HEK293 (cell line): ENCODE measurements around the gene TP53BP2.

Source experiments
- GFI1B ChIP-seq: fragments of 450-650 bp; formaldehyde crosslinking; IDR thresholded peaks from 2 replicates; pipeline ENCODE4 v1.5.1; 2016; ENCODE audit warnings: missing biosample characterization, missing genetic modification characterization
- KLF16 ChIP-seq: fragments of 450-650 bp; formaldehyde crosslinking; IDR thresholded peaks from 2 replicates; pipeline ENCODE4 v1.5.1; 2017; ENCODE audit warnings: missing biosample characterization, missing genetic modification characterization
- KLF7 ChIP-seq: fragments of 450-650 bp; formaldehyde crosslinking; IDR thresholded peaks from 2 replicates; pipeline ENCODE4 v1.5.1; 2016; ENCODE audit warnings: missing biosample characterization, missing genetic modification characterization, borderline replicate concordance
- PRDM1 ChIP-seq: fragments of 450-650 bp; formaldehyde crosslinking; IDR thresholded peaks from 2 replicates; pipeline ENCODE4; 2016; ENCODE audit warnings: missing biosample characterization, missing genetic modification characterization
- RBAK ChIP-seq: fragments of 450-650 bp; formaldehyde crosslinking; IDR thresholded peaks from 2 replicates; pipeline ENCODE4 v1.5.1; 2016; ENCODE audit warnings: missing biosample characterization, missing genetic modification characterization
- REPIN1 ChIP-seq: fragments of 450-650 bp; formaldehyde crosslinking; IDR thresholded peaks from 2 replicates; pipeline ENCODE4 v1.5.1; 2017; ENCODE audit warnings: missing biosample characterization, missing genetic modification characterization, low read depth
- SCRT2 ChIP-seq: fragments of 450-650 bp; formaldehyde crosslinking; IDR thresholded peaks from 2 replicates; pipeline ENCODE4 v1.5.1; 2016; ENCODE audit warnings: missing biosample characterization, missing genetic modification characterization
- TRIM28 ChIP-seq: IDR thresholded peaks from 2 replicates; pipeline ENCODE4 v1.6.1; 2011; ENCODE audit warnings: low read length, control low read depth, borderline replicate concordance
- ZNF112 ChIP-seq: fragments of 450-650 bp; formaldehyde crosslinking; IDR thresholded peaks from 2 replicates; pipeline ENCODE4 v1.5.0; 2017; ENCODE audit warnings: missing biosample characterization, missing genetic modification characterization
- ZNF140 ChIP-seq: fragments of 450-650 bp; formaldehyde crosslinking; IDR thresholded peaks from 2 replicates; pipeline ENCODE4 v1.5.1; 2016; ENCODE audit warnings: missing biosample characterization, missing genetic modification characterization
- ZNF221 ChIP-seq: fragments of 450-650 bp; formaldehyde crosslinking; IDR thresholded peaks from 2 replicates; pipeline ENCODE4 v1.5.1; 2017; ENCODE audit warnings: missing biosample characterization, missing genetic modification characterization, borderline replicate concordance
- ZNF354C ChIP-seq: fragments of 450-650 bp; formaldehyde crosslinking; IDR thresholded peaks from 2 replicates; pipeline ENCODE4 v1.5.1; 2016; ENCODE audit warnings: missing biosample characterization, missing genetic modification characterization, low read depth, borderline replicate concordance
- ZNF394 ChIP-seq: fragments of 450-650 bp; formaldehyde crosslinking; IDR thresholded peaks from 2 replicates; pipeline ENCODE4 v1.5.1; 2016; ENCODE audit warnings: missing biosample characterization, missing genetic modification characterization, mild to moderate bottlenecking, moderate library complexity, borderline replicate concordance
- ZNF416 ChIP-seq: fragments of 450-650 bp; formaldehyde crosslinking; IDR thresholded peaks from 2 replicates; pipeline ENCODE4 v1.5.1; 2016; ENCODE audit warnings: missing biosample characterization, missing genetic modification characterization
- ZNF473 ChIP-seq: fragments of 450-650 bp; formaldehyde crosslinking; IDR thresholded peaks from 2 replicates; pipeline ENCODE4 v1.5.1; 2017; ENCODE audit warnings: missing biosample characterization, missing genetic modification characterization
- ZNF558 ChIP-seq: fragments of 450-650 bp; formaldehyde crosslinking; IDR thresholded peaks from 2 replicates; pipeline ENCODE4 v1.5.1; 2016; ENCODE audit warnings: missing biosample characterization, missing genetic modification characterization
- ZNF623 ChIP-seq: fragments of 450-650 bp; formaldehyde crosslinking; IDR thresholded peaks from 2 replicates; pipeline ENCODE4 v1.5.1; 2016; ENCODE audit warnings: missing biosample characterization, missing genetic modification characterization
- ZNF626 ChIP-seq: fragments of 450-650 bp; sonication (Bioruptor Pico); formaldehyde crosslinking; IDR thresholded peaks from 2 replicates; pipeline ENCODE4 v1.5.1; 2018; ENCODE audit warnings: missing biosample characterization, missing genetic modification characterization, inconsistent platforms
- ZNF76 ChIP-seq: fragments of 450-650 bp; formaldehyde crosslinking; IDR thresholded peaks from 2 replicates; pipeline ENCODE4; 2016; ENCODE audit warnings: low read depth, missing biosample characterization, missing genetic modification characterization, borderline replicate concordance
- ZNF785 ChIP-seq: fragments of 450-650 bp; formaldehyde crosslinking; IDR thresholded peaks from 2 replicates; pipeline ENCODE4 v1.5.1; 2016; ENCODE audit warnings: missing biosample characterization, missing genetic modification characterization
- ZNF843 ChIP-seq: fragments of 450-650 bp; formaldehyde crosslinking; IDR thresholded peaks from 2 replicates; pipeline ENCODE4 v1.5.1; 2016; ENCODE audit warnings: missing biosample characterization, missing genetic modification characterization
- TF ChIP-seq, protein P1 (sequence below): fragments of 450-650 bp; formaldehyde crosslinking; IDR thresholded peaks from 2 replicates; pipeline ENCODE4 v1.5.1; 2016; ENCODE audit warnings: missing biosample characterization, missing genetic modification characterization
- TF ChIP-seq, protein P2 (sequence below): fragments of 450-650 bp; IDR thresholded peaks from 2 replicates; pipeline ENCODE4 v1.5.1; 2018; ENCODE audit warnings: missing biosample characterization, mild to moderate bottlenecking, missing genetic modification characterization
- TF ChIP-seq, protein P3 (sequence below): fragments of 450-650 bp; formaldehyde crosslinking; IDR thresholded peaks from 2 replicates; pipeline ENCODE4 v1.5.1; 2016; ENCODE audit warnings: missing biosample characterization, missing genetic modification characterization
- TF ChIP-seq, protein P4 (sequence below): fragments of 450-650 bp; formaldehyde crosslinking; IDR thresholded peaks from 2 replicates; pipeline ENCODE4; 2016; ENCODE audit warnings: missing biosample characterization, missing genetic modification characterization
- TF ChIP-seq, protein P5 (sequence below): fragments of 450-650 bp; formaldehyde crosslinking; IDR thresholded peaks from 2 replicates; pipeline ENCODE4 v1.5.1; 2016; ENCODE audit warnings: missing biosample characterization, missing genetic modification characterization, low read depth
- TF ChIP-seq, protein P6 (sequence below): fragments of 450-650 bp; formaldehyde crosslinking; IDR thresholded peaks from 2 replicates; pipeline ENCODE4 v1.5.1; 2016; ENCODE audit warnings: missing biosample characterization, missing genetic modification characterization
- TF ChIP-seq, protein P7 (sequence below): fragments of 450-650 bp; formaldehyde crosslinking; IDR thresholded peaks from 2 replicates; pipeline ENCODE4 v1.5.1; 2016; ENCODE audit warnings: missing biosample characterization, missing genetic modification characterization

TP53BP2 gene

DNA sequence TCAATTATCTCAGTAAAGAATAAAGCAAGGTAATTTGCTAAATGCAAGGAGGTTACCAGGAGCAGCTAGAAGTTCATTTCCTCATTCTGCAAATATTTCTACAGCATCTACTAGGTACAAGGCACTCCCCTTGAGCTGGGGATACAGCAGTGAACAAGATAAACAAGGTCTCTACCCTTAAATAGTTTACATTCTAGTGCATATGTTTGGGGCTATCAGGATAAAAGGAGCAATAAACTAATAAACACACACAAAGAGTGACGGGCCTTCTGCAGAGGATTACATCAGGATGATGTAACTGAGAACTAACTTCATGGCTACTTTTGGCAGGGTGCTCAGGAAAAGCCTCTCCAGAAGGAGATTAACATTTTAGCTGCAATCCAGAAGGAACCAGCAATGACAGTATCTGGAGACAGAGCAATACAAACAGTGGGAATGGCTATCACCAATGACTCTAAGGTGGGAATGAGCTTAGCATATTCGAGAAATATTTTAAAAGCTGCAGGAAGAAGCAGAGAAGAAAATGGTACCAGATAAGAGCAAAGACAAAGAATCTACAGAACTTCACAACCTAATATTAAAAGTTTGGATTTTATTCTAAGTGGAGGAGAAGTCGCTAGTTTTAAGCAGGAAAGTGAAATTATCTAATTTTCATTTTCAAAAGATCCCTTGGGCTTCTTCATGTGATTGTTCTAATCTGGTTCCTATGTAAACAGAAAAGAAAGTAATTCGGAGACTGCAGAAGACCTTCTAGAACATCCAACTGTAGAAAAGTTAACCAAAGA is 25.8 kb downstream of the TP53BP2 start (continued):
- TF ChIP-seq ZNF785 (tag by site-specific recombination): no peak
- no peak for TF ChIP-seq SCRT2
- TF ChIP-seq KLF7 (tag by site-specific recombination): no peak
- TF ChIP-seq ZNF221 (tag by site-specific recombination): no peak
- peak; percentile 78 for TF ChIP-seq ZNF394 (tag by site-specific recombination)
- peak; percentile 88 for TF ChIP-seq ZNF558
- no peak for TF ChIP-seq ZNF140 (tag by site-specific recombination)
- no peak for TF ChIP-seq ZNF626 (tag by site-specific recombination)
- TF ChIP-seq, protein P1, sequence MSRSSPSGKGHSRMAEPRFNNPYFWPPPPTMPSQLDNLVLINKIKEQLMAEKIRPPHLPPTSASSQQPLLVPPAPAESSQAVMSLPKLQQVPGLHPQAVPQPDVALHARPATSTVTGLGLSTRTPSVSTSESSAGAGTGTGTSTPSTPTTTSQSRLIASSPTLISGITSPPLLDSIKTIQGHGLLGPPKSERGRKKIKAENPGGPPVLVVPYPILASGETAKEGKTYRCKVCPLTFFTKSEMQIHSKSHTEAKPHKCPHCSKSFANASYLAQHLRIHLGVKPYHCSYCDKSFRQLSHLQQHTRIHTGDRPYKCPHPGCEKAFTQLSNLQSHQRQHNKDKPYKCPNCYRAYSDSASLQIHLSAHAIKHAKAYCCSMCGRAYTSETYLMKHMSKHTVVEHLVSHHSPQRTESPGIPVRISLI (tag by site-specific recombination): no peak
- no peak for TF ChIP-seq ZNF112
- no peak for TF ChIP-seq ZNF473
- TF ChIP-seq, protein P2, sequence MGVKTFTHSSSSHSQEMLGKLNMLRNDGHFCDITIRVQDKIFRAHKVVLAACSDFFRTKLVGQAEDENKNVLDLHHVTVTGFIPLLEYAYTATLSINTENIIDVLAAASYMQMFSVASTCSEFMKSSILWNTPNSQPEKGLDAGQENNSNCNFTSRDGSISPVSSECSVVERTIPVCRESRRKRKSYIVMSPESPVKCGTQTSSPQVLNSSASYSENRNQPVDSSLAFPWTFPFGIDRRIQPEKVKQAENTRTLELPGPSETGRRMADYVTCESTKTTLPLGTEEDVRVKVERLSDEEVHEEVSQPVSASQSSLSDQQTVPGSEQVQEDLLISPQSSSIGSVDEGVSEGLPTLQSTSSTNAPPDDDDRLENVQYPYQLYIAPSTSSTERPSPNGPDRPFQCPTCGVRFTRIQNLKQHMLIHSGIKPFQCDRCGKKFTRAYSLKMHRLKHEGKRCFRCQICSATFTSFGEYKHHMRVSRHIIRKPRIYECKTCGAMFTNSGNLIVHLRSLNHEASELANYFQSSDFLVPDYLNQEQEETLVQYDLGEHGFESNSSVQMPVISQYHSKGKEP (tag by site-specific recombination): peak; percentile 95
- TF ChIP-seq, protein P3, sequence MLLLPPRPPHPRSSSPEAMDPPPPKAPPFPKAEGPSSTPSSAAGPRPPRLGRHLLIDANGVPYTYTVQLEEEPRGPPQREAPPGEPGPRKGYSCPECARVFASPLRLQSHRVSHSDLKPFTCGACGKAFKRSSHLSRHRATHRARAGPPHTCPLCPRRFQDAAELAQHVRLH (tag by site-specific recombination): peak; percentile 57
- peak; percentile 49; the same call in 1 of the 2 replicates for TF ChIP-seq KLF16 (tag by site-specific recombination)
- TF ChIP-seq ZNF76 (tag by site-specific recombination): no peak; the same call in 1 of the 2 replicates
- TF ChIP-seq, protein P4, sequence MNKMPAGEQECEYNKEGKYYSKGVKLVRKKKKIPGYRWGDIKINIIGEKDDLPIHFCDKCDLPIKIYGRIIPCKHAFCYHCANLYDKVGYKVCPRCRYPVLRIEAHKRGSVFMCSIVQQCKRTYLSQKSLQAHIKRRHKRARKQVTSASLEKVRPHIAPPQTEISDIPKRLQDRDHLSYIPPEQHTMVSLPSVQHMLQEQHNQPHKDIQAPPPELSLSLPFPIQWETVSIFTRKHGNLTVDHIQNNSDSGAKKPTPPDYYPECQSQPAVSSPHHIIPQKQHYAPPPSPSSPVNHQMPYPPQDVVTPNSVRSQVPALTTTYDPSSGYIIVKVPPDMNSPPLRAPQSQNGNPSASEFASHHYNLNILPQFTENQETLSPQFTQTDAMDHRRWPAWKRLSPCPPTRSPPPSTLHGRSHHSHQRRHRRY (tag by site-specific recombination): no peak
- peak; percentile 84 for TF ChIP-seq ZNF843 (tag by site-specific recombination)
- no peak for TF ChIP-seq ZNF354C (tag by site-specific recombination)
- TF ChIP-seq REPIN1: no peak; the same call in 1 of the 2 replicates
- TF ChIP-seq, protein P5, sequence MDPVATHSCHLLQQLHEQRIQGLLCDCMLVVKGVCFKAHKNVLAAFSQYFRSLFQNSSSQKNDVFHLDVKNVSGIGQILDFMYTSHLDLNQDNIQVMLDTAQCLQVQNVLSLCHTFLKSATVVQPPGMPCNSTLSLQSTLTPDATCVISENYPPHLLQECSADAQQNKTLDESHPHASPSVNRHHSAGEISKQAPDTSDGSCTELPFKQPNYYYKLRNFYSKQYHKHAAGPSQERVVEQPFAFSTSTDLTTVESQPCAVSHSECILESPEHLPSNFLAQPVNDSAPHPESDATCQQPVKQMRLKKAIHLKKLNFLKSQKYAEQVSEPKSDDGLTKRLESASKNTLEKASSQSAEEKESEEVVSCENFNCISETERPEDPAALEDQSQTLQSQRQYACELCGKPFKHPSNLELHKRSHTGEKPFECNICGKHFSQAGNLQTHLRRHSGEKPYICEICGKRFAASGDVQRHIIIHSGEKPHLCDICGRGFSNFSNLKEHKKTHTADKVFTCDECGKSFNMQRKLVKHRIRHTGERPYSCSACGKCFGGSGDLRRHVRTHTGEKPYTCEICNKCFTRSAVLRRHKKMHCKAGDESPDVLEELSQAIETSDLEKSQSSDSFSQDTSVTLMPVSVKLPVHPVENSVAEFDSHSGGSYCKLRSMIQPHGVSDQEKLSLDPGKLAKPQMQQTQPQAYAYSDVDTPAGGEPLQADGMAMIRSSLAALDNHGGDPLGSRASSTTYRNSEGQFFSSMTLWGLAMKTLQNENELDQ (tag by site-specific recombination): no peak
- TF ChIP-seq, protein P6, sequence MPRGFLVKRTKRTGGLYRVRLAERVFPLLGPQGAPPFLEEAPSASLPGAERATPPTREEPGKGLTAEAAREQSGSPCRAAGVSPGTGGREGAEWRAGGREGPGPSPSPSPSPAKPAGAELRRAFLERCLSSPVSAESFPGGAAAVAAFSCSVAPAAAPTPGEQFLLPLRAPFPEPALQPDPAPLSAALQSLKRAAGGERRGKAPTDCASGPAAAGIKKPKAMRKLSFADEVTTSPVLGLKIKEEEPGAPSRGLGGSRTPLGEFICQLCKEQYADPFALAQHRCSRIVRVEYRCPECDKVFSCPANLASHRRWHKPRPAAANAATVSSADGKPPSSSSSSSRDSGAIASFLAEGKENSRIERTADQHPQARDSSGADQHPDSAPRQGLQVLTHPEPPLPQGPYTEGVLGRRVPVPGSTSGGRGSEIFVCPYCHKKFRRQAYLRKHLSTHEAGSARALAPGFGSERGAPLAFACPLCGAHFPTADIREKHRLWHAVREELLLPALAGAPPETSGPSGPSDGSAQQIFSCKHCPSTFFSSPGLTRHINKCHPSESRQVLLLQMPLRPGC (tag by site-specific recombination): peak; percentile 94
- 0 out of 2 replicates have a peak, but pooled peaks have one; percentile 4 for TF ChIP-seq PRDM1 (tag by site-specific recombination)
- no peak for TF ChIP-seq ZNF623 (tag by site-specific recombination)
- TF ChIP-seq RBAK (tag by site-specific recombination): no peak
- no peak for TF ChIP-seq ZNF416
- TF ChIP-seq, protein P7, sequence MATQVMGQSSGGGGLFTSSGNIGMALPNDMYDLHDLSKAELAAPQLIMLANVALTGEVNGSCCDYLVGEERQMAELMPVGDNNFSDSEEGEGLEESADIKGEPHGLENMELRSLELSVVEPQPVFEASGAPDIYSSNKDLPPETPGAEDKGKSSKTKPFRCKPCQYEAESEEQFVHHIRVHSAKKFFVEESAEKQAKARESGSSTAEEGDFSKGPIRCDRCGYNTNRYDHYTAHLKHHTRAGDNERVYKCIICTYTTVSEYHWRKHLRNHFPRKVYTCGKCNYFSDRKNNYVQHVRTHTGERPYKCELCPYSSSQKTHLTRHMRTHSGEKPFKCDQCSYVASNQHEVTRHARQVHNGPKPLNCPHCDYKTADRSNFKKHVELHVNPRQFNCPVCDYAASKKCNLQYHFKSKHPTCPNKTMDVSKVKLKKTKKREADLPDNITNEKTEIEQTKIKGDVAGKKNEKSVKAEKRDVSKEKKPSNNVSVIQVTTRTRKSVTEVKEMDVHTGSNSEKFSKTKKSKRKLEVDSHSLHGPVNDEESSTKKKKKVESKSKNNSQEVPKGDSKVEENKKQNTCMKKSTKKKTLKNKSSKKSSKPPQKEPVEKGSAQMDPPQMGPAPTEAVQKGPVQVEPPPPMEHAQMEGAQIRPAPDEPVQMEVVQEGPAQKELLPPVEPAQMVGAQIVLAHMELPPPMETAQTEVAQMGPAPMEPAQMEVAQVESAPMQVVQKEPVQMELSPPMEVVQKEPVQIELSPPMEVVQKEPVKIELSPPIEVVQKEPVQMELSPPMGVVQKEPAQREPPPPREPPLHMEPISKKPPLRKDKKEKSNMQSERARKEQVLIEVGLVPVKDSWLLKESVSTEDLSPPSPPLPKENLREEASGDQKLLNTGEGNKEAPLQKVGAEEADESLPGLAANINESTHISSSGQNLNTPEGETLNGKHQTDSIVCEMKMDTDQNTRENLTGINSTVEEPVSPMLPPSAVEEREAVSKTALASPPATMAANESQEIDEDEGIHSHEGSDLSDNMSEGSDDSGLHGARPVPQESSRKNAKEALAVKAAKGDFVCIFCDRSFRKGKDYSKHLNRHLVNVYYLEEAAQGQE (tag by site-specific recombination): no peak
- TF ChIP-seq GFI1B (tag by site-specific recombination): no peak
- peak; percentile 86 for TF ChIP-seq TRIM28
